Breast epithelium (tissue), 4 donors: Measurements from ENCODE around the gene UBE2Q2. TPM values are rescaled to one million over a fixed set of nuclear protein-coding genes. Genes with fewer than 3 reads are reported as not detected.
"Not testable (repeated sequence)": the region's sequence is repeated elsewhere in the genome, so short reads cannot be mapped to it uniquely, and the experiment has no call there.

Source experiments
- DNase-seq, 2 donors: peaks; one replicate each; pipeline ENCODE4 v3.0.0-alpha.2; 2019; ENCODE audit warnings: low spot score in 2 of 2
- H3K27ac ChIP-seq, 2 donors: fragments of 200-600 bp; sonication (generic) in 1 of 2; one replicate each; pipeline ENCODE4 v1.5.1; 2016 to 2019; ENCODE audit warnings: mild to moderate bottlenecking in 1 of 2
- H3K27me3 ChIP-seq, 2 donors: fragments of 200-600 bp; sonication (generic) in 1 of 2; one replicate each; pipeline versions ENCODE4 v1.5.1 to v1.6.0; 2017 to 2019; ENCODE audit warnings: control low read depth in 1 of 2, mild to moderate bottlenecking in 1 of 2
- H3K36me3 ChIP-seq: fragments of 200-600 bp; one replicate; pipeline ENCODE4 v1.5.1; 2019
- H3K4me1 ChIP-seq, 2 donors: fragments of 200-600 bp; sonication (generic); one replicate each; pipeline ENCODE4 v1.5.1; 2016 to 2019; ENCODE audit warnings: control low read depth in 1 of 2
- H3K4me3 ChIP-seq, 3 donors: fragments of 200-600 bp; sonication (generic); 1 replicate in 2 of 3; 2 replicates in 1 of 3; pipeline ENCODE4 v1.5.1; 2016 to 2019; ENCODE audit warnings: mild to moderate bottlenecking in 3 of 3, moderate library complexity in 2 of 3
- H3K9me3 ChIP-seq, 2 donors: fragments of 200-600 bp; sonication (generic) in 1 of 2; one replicate each; pipeline ENCODE4 v1.5.1; 2016 to 2019; ENCODE audit warnings: control low read depth in 1 of 2
- CTCF ChIP-seq, 3 donors: fragments of 450-650 bp; IDR thresholded peaks; one replicate each; pipeline ENCODE4 v1.5.1; 2016 to 2017; ENCODE audit warnings: antibody characterized with exemption in 3 of 3, mild to moderate bottlenecking in 3 of 3, moderate library complexity in 3 of 3
- POLR2A ChIP-seq: fragments of 450-650 bp; IDR thresholded peaks from one replicate; pipeline ENCODE4 v1.6.1; 2016; ENCODE audit warnings: antibody characterized with exemption, mild to moderate bottlenecking, moderate library complexity
- POLR2AphosphoS5 ChIP-seq, 3 donors: sonication (generic); formaldehyde crosslinking; IDR thresholded peaks; one replicate each; pipeline ENCODE4 v1.6.1; 2017; ENCODE audit warnings: antibody characterized with exemption in 3 of 3
- intact Hi-C: fragments of 100-400 bp; cut with DNase I; formaldehyde crosslinking; loops from one replicate; pipeline ENCODE4 v1.15.1; 2023; ENCODE audit warnings: low total_unique reads
- total RNA-seq, 3 donors: library from RNA; depleted of rRNA; stranded (reverse); fragments of >200 nt; gene quantifications; one replicate each; pipeline ENCODE4 v1.1.0, GENCODE V29; 2016

The UBE2Q2 gene
- total RNA-seq, 3 donors from 2014 or later: 45.9 to 56.5 (median 48.8) TPM

DNA sequence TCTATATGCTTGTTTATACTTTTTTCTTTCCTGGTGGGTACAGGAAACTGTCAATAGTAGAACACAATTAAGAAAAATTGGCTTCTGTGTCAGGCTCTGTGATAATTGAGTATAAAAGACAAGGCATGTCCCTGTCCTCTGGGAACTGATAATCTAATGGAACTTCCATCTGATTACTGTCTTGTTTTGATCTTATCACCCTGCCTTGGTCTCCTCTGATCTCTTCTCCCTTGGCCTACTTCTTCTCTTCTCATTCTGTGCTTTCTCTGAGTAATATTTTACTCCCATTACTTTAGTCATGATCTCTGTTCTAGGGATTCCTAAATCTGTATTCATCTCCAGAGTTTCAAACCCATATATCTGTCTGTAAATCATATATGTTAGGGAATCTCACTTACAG lies 14.6 kb downstream of the UBE2Q2 start:
- TF ChIP-seq CTCF (IDR thresholded peaks at IDR 0.05): no peak
- no peak for TF ChIP-seq POLR2A
- TF ChIP-seq POLR2AphosphoS5 (IDR thresholded peaks at IDR 0.05): no peak
- intact Hi-C loops: no loop called here
- H3K4me3 ChIP-seq: no peak overlapping the region
- no peaks in the 10 kb centered on the region for H3K9me3 ChIP-seq
- no peak for DNase-seq
- no peaks in the 10 kb centered on the region for H3K36me3 ChIP-seq
- no peaks in the 10 kb centered on the region for H3K27me3 ChIP-seq
- H3K27ac ChIP-seq: no peak overlapping the region
- no peaks in the 10 kb centered on the region for H3K4me1 ChIP-seq

DNA sequence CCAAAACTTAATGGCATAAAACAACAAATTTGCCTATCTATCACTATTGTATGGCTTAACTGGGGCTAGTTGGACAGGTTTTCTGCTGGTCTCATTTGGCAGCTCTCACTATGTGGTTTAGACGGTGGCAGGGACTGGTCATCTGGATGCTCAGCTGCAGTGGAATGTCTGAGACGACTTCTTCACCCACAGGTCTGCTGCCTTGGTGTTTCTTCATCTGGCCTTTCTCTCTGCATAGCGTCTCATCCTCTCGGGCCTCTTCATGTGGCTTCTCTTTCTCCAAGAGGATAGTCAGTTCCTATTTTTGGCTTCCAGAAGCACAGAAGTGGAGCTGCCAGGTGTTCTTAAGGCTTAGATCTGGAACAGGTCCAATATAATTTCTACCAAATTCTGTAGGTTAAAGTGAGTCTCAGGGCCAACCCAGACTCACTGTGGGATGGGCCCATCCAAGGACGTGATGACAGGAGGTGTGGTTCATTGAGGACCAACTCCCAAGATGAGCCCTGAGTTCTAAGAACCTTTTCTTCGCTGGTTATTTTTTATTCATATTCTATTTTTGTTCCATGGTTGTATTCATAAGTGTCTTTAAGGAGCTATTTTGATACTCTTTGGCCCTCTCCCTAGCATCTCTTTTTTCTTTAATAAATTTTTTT lies 18.6 kb downstream of the UBE2Q2 start:
- intact Hi-C loops: no loop called here
- Histone ChIP-seq H3K4me1 (no peaks in the 10 kb centered on the region), H3K36me3 (no peaks in the 10 kb centered on the region), H3K27ac (no peak overlapping the region), H3K9me3 (no peaks in the 10 kb centered on the region), H3K4me3 (no peak overlapping the region), H3K27me3 (no peaks in the 10 kb centered on the region)
- no peak for DNase-seq
- TF ChIP-seq CTCF (IDR thresholded peaks at IDR 0.05): no peak

GRCh38 chr15:75862796-75863195 lies 19.5 kb downstream of the UBE2Q2 start:
- no peaks in the 10 kb centered on the region for H3K36me3 ChIP-seq
- H3K4me1 ChIP-seq: no peaks in the 10 kb centered on the region
- no peak overlapping the region for H3K27ac ChIP-seq
- no peaks in the 10 kb centered on the region for H3K9me3 ChIP-seq
- TF ChIP-seq POLR2AphosphoS5 (IDR thresholded peaks at IDR 0.05) (no peak), POLR2A (no peak), CTCF (IDR thresholded peaks at IDR 0.05) (no peak)
- no peak overlapping the region for H3K4me3 ChIP-seq
- intact Hi-C loops: no loop called here
- no peaks in the 10 kb centered on the region for H3K27me3 ChIP-seq
- DNase-seq: no peak

DNA sequence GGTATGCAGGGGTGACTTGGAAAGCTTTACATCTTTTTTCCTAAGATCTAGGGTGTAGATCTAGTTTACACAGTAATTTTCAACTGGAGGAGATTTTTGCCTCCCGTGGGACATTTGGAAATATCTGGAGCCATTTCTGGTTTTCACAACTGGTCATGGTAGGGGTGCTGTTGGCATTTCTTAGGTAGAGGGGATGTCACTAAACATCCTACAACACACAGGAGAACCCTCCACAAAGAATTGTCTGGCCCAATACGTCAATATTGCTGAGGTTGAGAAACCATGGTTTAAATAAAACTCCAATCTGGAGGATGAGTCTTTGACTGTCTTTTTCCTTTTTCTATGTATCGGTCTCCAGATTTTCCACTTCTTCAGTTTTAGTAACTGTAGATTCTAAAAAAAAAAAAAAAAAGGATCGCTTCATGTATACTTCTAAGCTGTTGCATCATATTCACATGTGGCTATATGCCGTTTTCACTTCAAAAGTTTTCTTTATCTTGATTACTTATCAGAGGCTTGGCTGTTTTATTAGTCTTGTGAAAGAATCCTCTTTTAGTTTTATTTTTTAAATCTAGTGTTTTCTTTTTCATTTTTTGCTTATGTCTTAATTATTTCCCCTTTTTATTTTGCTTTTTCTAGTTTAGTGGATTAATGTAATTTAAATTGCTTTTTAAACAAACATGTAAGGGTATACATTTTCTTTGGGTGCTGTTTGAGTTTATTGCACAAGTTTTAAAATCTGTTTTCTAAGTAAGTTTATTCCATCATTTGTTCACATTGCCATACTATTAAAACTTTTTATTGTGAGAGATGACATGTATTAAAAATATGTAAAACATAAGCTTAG lies 21.2 kb downstream of the UBE2Q2 start:
- Histone ChIP-seq H3K4me1 (no peaks in the 10 kb centered on the region), H3K9me3 (no peaks in the 10 kb centered on the region), H3K4me3 (no peak overlapping the region), H3K27ac (no peak overlapping the region), H3K27me3 (no peaks in the 10 kb centered on the region), H3K36me3 (no peaks in the 10 kb centered on the region)
- no peak for TF ChIP-seq POLR2AphosphoS5 (IDR thresholded peaks at IDR 0.05)
- no peak for TF ChIP-seq CTCF (IDR thresholded peaks at IDR 0.05)
- no peak for TF ChIP-seq POLR2A
- DNase-seq: no peak
- intact Hi-C loops: no loop called here

GRCh38 chr15:75866045-75866444 lies 22.8 kb downstream of the UBE2Q2 start:
- intact Hi-C loops, H3K27me3 ChIP-seq, H3K36me3 ChIP-seq, H3K4me1 ChIP-seq, H3K4me3 ChIP-seq, H3K27ac ChIP-seq, DNase-seq, H3K9me3 ChIP-seq: not testable (repeated sequence)
